Omental fat pad (tissue), 4 donors: ENCODE results near the gene PDE6H. TPM values are rescaled to one million over a fixed set of nuclear protein-coding genes. Genes with fewer than 3 reads are reported as not detected.
A peak's percentile ranks its signal among the peaks of the same experiment; 100 is the strongest.

Source experiments
- ATAC-seq: fragments of 150-250 bp; one replicate; pipeline ENCODE4 v1.9.1; 2016; ENCODE audit warnings: mild to moderate bottlenecking, moderate library complexity; ENCODE audit not compliant: low FRiP score
- DNase-seq: peaks from one replicate; pipeline ENCODE4 v3.0.0-alpha.2; 2019; ENCODE audit warnings: low spot score
- CTCF ChIP-seq, 3 donors: fragments of 450-650 bp; IDR thresholded peaks; one replicate each; pipeline ENCODE4 v1.5.1; 2016 to 2017; ENCODE audit warnings: antibody characterized with exemption in 3 of 3, mild to moderate bottlenecking in 3 of 3, moderate library complexity in 2 of 3
- total RNA-seq, 4 donors: library from RNA; depleted of rRNA; stranded (reverse); fragments of >200 nt; gene quantifications; one replicate each; pipeline ENCODE4 v1.1.0, GENCODE V29; 2016

The PDE6H gene
- total RNA-seq, 4 donors from 2014 or later: not detected

GRCh38 chr12:14995583-14996425 is 23.0 kb downstream of the PDE6H start:
- DNase-seq (no peak), ATAC-seq (no peak)
- TF ChIP-seq CTCF (IDR thresholded peaks at IDR 0.05): no peak

- DNase-seq (no peak), ATAC-seq (no peak)
- TF ChIP-seq CTCF (IDR thresholded peaks at IDR 0.05): no peak
Observed at GRCh38 chr12:14997998-14998397, 25.2 kb downstream of the PDE6H start.

- no peak for DNase-seq
- no peak for ATAC-seq
- TF ChIP-seq CTCF (IDR thresholded peaks at IDR 0.05): no peak
Observed at GRCh38 chr12:14999021-14999694, 26.3 kb downstream of the PDE6H start.

- DNase-seq: no peak
- ATAC-seq: peak; percentile 57
- no peak for TF ChIP-seq CTCF (IDR thresholded peaks at IDR 0.05)
Observed at GRCh38 chr12:14999695-15000365, 27.0 kb downstream of the PDE6H start.

GRCh38 chr12:15000575-15000974 is 27.7 kb downstream of the PDE6H start:
- DNase-seq (no peak), ATAC-seq (no peak)
- no peak for TF ChIP-seq CTCF (IDR thresholded peaks at IDR 0.05)

GRCh38 chr12:15001733-15002382 is 29.0 kb downstream of the PDE6H start:
- DNase-seq: no peak
- TF ChIP-seq CTCF (IDR thresholded peaks at IDR 0.05): no peak
- peak; percentile 77 for ATAC-seq
